NCI-H1436 treated with DMSO at 0.1 percent for 48 hours (cell line): ENCODE data around the gene TPK1.

Experiments used
- DNase-seq: peaks from one replicate; lab custom pipeline; 2025; lab: John Stamatoyannopoulos, UW

Gene TPK1

DNA sequence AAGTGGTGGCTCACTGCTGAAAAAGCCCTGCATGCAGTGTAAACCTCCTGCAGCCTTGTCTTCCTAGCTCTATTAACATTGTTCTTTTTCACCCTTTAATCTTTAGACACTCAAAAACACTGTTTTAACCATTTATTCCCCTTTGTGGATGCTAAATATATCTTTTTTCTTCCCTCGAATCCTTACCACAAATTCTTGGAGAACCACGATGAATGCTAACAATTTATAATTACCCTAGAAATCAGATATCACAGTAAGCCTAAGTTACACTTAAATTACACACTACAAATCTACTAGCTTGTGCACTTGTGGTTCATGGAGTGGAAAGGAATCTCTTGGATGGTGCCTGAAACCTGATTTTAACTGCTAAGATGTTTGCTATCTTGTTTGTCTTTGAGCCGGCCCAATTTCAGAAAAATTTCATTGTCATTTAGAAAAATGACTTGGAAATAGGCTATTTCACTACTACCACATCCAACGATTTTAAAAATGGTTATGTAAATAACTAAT, 307.3 kb downstream of the TPK1 start:
- DNase-seq = no peak

DNA sequence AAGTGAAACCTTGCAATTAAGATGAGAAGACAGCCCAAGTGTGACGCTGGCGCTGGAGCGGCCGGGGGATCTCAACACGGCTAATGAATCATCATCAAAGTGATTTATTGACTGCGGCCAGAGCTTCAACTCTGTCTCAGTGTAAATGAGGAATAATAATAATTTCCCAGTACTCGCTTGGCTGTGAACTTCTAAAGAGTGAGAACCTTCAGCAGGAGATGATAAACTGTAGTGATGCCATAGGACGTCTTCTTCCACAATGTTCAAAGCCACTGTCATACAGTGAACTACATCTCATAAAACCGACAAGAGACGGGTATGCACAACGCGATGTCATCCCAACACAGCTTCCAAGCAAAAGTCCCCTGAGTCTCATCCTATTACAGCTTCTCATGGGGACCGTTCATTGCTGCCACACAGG, 308.8 kb downstream of the TPK1 start:
- no peak for DNase-seq

DNA sequence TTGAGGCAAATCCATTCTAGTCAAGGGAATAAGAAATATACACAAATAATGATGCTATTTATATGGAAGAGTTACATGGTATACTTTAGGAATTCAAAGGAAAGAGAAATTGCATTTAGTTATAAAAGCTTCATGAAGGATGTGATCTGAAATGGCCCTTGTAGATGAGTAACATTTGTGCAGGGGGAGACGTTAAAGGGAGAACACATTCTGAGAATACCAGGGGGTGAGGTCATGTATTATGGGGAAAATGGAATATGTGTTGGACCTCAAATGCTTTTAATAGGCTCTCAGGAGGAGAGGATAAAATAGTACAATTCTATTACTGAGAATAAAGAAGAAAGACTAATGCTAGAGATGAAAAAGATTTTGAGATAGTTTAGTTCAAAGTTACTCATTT, 309.9 kb downstream of the TPK1 start:
- DNase-seq = no peak

DNA sequence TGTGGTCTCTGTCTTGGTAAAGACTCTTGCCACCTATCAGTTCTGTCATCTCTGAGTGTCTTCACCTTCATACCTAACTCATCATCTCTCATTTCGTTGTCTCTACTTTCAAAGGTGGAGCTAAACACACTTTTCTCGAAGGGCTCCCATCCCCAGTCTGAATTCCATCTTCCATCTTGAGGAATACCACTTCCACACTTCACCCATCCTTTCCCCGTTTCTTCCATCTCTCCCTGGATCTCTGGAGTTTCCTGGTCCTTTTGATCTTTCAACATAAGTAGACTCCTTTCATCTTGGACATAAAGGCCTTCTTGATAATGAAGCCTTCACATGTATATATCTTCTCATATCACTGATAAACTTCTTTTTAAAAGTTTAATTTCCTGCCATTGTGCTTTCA, 311.6 kb downstream of the TPK1 start:
- no peak for DNase-seq

GRCh38 chr7:144523621-144524020, 312.2 kb downstream of the TPK1 start:
- no peak for DNase-seq

DNA sequence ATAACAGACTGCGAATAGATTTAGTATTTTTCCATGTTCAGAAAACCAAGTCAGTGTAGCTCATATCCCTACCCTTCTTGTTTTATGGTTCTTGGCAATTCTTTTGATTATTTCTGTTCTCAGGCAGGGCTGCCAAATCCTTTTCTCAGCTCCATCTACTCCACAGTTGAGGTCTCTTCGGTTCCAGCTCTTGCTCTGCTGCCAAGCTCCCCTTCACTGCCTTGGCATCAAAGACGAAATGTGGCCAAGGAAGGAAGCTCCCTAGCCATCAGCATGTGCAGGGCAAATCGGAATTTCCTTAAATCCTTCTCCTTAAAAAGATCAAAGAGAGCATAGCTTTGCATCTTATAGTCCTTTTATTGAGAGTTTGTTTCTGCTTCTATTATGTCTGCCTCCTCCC, 315.9 kb downstream of the TPK1 start:
- DNase-seq = no peak

DNA sequence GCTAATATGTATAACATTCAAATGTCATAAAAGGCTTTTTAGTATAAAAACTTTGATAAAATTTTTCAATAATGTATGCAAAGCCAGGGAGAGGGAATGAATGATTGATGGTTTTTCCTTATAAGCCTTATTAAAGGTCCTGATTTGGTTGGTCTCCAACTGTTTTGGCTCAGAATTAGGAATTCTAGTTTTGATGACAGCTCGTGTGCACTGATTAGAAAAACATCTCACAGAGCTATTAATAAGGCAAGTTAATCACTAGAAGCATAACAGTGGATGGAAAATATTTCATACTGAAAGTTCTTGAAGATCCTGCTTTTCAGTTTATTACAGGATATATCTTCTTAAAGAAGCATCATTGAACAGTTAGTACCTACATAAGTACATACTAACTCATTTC, 317.5 kb downstream of the TPK1 start:
- DNase-seq = no peak

DNA sequence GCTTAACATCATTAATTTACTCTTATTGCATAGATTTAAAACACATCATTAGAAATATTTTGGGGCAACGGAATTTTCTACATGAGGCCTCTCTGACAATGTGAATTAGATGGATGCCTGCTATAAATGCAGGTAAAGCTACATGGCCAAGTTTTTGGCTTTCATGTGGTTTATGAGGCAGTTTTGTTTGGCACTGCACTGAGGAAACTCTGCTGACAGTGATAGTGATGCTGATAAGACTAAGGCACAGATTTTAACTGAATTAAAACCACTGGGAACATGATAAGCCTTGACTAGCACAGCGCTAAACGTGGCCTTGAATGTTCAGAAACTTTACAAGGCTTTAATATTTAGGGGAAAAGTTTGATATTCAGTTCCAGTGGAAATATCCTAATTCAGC, 318.1 kb downstream of the TPK1 start:
- DNase-seq = no peak

DNA sequence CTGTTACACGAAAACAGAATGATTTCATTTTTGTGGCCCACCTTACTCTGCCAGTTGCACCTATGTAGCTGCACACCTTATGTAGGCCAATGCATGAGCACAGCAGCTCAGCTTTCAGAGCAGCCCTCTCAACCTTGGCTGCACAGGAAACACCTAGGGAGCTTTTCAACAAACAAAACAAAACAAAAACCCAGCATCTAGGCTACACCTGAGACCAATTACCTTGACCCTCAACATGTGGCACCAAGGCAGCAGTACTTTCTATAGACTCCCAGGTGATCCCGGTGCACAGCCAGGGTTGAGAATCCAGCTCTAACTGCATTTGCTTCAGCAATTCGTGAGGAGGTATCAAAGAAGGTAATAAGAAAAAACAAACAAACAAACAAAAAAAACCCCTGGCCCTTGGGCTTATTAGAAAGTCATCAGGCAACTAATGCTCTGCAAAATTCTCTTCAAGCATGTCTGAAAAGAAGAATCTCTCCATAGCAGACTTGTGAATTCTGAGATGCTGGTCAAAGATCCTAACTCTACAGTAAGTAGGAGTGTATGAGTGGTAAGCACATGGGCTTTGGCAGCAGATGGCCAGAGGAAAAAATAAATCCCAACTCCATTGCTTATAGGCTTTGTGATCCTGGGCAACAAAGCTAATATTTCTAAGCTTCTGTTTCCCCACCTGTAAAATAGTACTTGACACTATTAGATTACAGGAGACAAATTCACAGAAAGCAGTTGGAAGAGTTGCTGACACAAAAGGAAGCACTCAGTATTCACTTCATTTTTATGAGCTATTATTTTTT, 318.9 kb downstream of the TPK1 start:
- DNase-seq = no peak

- peak; percentile 51 for DNase-seq
Measured at GRCh38 chr7:144513334-144513733, 322.5 kb downstream of the TPK1 start.

GRCh38 chr7:144510621-144511020, 325.2 kb downstream of the TPK1 start:
- DNase-seq = no peak

DNA sequence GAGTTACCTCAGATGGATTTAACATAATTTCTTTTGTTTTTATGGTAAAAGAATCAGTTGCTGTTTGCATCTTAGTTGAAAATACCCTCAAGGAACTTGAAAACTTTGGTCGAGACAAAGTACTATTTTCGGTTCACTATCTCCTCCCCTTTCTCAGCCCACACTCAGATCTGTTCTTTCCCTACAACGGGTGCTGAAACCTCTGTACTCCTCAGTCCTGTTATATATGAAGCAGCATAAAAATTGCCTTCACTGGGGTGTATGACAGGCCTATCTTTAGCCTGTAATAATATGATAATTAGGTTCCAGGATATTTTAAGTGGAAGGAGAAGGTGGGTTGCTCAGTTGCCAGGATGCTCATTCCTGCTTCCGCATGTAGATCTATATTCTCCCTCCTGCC, 327.2 kb downstream of the TPK1 start:
- DNase-seq = no peak

- no peak for DNase-seq
Measured at GRCh38 chr7:144503215-144503614, 332.6 kb downstream of the TPK1 start.

- no peak for DNase-seq
Measured at GRCh38 chr7:144500225-144500624, 335.6 kb downstream of the TPK1 start.

- no peak for DNase-seq
Measured at GRCh38 chr7:144497282-144497681, 338.6 kb downstream of the TPK1 start.

DNA sequence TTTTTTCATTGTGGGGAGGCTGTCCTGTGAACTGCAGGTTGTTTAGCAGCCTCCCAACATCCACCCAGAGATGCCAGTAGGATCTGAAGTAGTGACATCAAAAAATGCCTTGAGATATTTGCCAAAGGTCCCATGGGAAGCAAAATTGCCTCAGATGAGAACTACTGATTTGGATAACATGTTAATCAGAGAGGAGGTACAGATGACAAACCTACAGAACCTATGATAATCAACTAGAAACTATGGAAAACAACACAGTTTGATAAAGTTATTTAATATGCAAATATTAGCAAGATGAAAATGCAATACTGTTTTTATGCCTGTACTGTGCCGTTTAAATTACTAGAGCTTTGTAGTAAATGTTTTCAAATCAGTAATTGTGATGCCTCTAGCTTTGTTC, 341.5 kb downstream of the TPK1 start:
- no peak for DNase-seq

DNA sequence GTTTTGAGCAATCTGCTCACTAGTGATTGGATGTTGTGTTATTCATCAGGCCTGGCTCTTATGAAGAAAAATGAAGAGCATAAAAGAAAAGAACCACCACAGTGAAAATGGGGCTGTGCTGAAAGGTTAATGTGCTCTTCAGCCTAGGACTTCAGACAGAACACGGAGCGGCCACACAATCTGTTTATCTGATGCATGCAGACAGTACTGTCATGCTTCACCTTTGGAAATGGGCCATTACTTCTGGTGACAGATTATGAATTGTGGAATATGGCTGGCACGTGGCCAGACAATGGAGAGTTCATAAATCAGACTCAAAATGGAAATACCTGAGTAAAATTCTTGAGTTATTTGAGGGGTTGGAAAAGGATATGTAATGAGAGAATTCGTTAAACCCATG, 346.3 kb downstream of the TPK1 start:
- DNase-seq = no peak

DNA sequence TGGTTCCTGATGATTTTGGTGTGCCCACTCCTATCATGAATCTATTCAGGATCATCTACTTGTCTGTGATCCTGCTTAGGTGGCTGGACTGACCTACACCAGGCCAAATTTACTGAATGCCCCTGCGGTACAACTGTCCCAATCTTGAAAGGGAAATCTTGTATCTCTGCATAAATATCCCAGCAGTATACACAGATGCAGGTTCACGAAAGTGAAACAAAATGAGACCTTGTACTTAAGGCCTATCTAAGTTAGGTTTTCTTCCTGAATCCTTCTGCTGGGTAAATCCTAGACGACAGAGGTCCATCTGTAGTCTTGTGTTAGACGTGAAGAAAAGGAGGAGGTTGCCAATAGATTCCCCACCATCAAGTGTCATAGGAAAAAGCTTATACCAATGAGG, 346.9 kb downstream of the TPK1 start:
- no peak for DNase-seq

DNA sequence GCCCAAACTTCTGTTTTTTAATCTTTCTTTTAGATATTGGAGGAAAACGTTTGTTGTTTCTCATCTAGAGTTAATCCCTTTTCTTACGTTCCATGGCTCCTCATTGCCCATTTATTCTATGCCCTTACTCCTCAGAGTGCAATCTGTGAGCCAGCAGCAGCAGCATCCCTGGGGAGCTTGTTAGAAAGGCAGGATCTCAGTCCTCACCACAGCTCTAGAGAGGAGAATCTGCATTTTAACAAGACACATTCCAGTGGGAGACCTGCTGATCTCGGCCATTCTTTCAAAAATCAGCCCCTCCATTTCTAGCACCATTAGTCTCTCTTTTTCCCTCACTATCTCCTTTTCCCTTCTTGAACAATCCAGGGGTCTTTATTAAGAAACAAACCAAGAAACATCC, 348.0 kb downstream of the TPK1 start:
- DNase-seq = no peak

GRCh38 chr7:144484445-144484844, 351.4 kb downstream of the TPK1 start:
- DNase-seq = no peak

DNA sequence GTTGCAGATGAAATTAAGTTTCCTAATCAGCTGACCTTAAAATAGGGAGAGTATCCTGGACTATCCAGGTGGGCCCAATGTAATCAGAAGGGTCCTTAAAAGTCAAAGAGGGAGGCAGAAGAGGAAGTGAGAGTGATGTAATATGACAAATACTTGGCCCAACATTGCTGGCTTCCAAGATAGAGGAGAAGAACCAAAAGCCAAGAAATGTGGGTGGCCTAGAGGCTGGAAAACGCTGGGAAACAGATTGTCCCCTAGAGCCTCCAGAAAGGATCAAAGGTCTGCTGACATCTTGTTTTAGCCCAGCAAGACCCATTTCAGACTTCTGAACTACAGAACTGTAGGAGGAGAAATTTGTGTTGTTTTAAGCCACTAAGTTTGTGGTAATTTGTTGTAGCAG, 352.7 kb downstream of the TPK1 start:
- no peak for DNase-seq

DNA sequence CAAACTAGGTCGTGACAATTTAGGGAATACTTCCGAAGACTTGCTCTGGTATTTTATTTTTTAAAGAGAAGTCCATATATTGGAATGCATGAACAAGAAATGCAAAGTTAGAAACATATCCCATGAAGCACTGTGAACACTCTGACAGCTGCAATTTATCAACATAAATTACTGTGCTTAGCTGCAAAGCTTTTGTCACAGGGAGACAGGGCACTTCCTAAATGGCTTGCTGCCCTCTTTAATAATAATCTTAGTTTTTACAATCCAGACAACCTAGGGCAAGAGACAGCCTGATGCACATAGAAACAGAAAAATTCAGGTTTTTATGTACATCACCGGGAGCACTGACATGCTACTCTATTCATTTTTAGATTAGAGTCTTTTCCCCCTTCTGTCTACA, 354.0 kb downstream of the TPK1 start:
- DNase-seq = no peak

- no peak for DNase-seq
Measured at GRCh38 chr7:144477348-144477747, 358.5 kb downstream of the TPK1 start.
